Activated CD8-positive, alpha-beta memory T cell treated with anti-CD3 and anti-CD28 coated beads, Interleukin-2, amount 50 U/mL, for 4 hours (primary cell): ENCODE measurements around the gene RBM19.

Source experiments
- DNase-seq: peaks from one replicate; pipeline ENCODE4 v3.0.0-alpha.2; 2020

RBM19 gene

GRCh38 chr12:113899042-113899560 is 67.0 kb downstream of the RBM19 start:
- DNase-seq = no peak

GRCh38 chr12:113898466-113898865 is 67.7 kb downstream of the RBM19 start:
- DNase-seq = no peak

- DNase-seq = no peak
Observed at GRCh38 chr12:113897406-113897805, 68.7 kb downstream of the RBM19 start.

GRCh38 chr12:113896841-113897240 is 69.3 kb downstream of the RBM19 start:
- DNase-seq = no peak

- no peak for DNase-seq
Observed at GRCh38 chr12:113896194-113896593, 69.9 kb downstream of the RBM19 start.

GRCh38 chr12:113895176-113895575 is 70.9 kb downstream of the RBM19 start:
- DNase-seq = no peak

GRCh38 chr12:113894697-113895096 is 71.4 kb downstream of the RBM19 start:
- DNase-seq = no peak

GRCh38 chr12:113893221-113893620 is 72.9 kb downstream of the RBM19 start:
- no peak for DNase-seq

- DNase-seq = no peak
Observed at GRCh38 chr12:113892556-113892955, 73.6 kb downstream of the RBM19 start.

- DNase-seq = no peak
Observed at GRCh38 chr12:113891739-113892520, 74.2 kb downstream of the RBM19 start.

GRCh38 chr12:113891167-113891692 is 74.9 kb downstream of the RBM19 start:
- DNase-seq = no peak

GRCh38 chr12:113889891-113890581 is 76.1 kb downstream of the RBM19 start:
- no peak for DNase-seq

GRCh38 chr12:113889076-113889475 is 77.0 kb downstream of the RBM19 start:
- DNase-seq = no peak

- DNase-seq = no peak
Observed at GRCh38 chr12:113888435-113888834, 77.7 kb downstream of the RBM19 start.

GRCh38 chr12:113887906-113888305 is 78.2 kb downstream of the RBM19 start:
- DNase-seq = no peak

- no peak for DNase-seq
Observed at GRCh38 chr12:113886721-113887120, 79.4 kb downstream of the RBM19 start.

GRCh38 chr12:113884392-113884791 is 81.7 kb downstream of the RBM19 start:
- DNase-seq = no peak

- DNase-seq = no peak
Observed at GRCh38 chr12:113882690-113883089, 83.4 kb downstream of the RBM19 start.

- no peak for DNase-seq
Observed at GRCh38 chr12:113880988-113881962, 84.8 kb downstream of the RBM19 start.

GRCh38 chr12:113880326-113880725 is 85.8 kb downstream of the RBM19 start:
- no peak for DNase-seq

- no peak for DNase-seq
Observed at GRCh38 chr12:113879658-113880057, 86.5 kb downstream of the RBM19 start.

GRCh38 chr12:113877607-113878006 is 88.5 kb downstream of the RBM19 start:
- no peak for DNase-seq

GRCh38 chr12:113876160-113876559 is 90.0 kb downstream of the RBM19 start:
- DNase-seq = no peak
